Stomach (tissue), 9 donors: ENCODE results near the gene CRTAC1. TPM values are rescaled to one million over a fixed set of nuclear protein-coding genes. Genes with fewer than 3 reads are reported as not detected.
A peak's percentile ranks its signal among the peaks of the same experiment; 100 is the strongest.

Experiments
- DNase-seq, 2 donors: peaks; one replicate each; pipeline versions ENCODE4 v3.0.0 to v3.0.0-alpha.2; 2013 to 2019
- H3K27ac ChIP-seq, 5 donors: fragments of 200-600 bp in 4 of 5; sonication (generic) in 4 of 5; one replicate each; pipeline ENCODE4 v1.5.1; 2013 to 2019; ENCODE audit warnings: mild to moderate bottlenecking in 1 of 5, moderate library complexity in 1 of 5
- H3K27me3 ChIP-seq, 3 donors: fragments of 200-600 bp; sonication (generic); one replicate each; pipeline ENCODE4 v1.5.1; 2017 to 2019; ENCODE audit warnings: mixed run types in 1 of 3
- H3K36me3 ChIP-seq, 4 donors: fragments of 200-600 bp; sonication (generic); 1 replicate in 3 of 4; 2 replicates in 1 of 4; pipeline ENCODE4 v1.5.1; 2016 to 2019
- H3K4me1 ChIP-seq, 4 donors: fragments of 200-600 bp; sonication (generic); one replicate each; pipeline ENCODE4 v1.5.1; 2016 to 2019
- H3K4me3 ChIP-seq, 4 donors: fragments of 200-600 bp; sonication (generic) in 3 of 4; one replicate each; pipeline ENCODE4 v1.5.1; 2016 to 2019; ENCODE audit warnings: mild to moderate bottlenecking in 1 of 4
- H3K9me3 ChIP-seq, 4 donors: fragments of 200-600 bp; sonication (generic); one replicate each; pipeline ENCODE4 v1.5.1; 2016 to 2019
- EP300 ChIP-seq: sonication (generic); formaldehyde crosslinking; IDR thresholded peaks from one replicate; pipeline ENCODE4 v1.6.1; 2017; ENCODE audit warnings: antibody characterized with exemption
- POLR2A ChIP-seq, 4 donors: fragments of 450-650 bp; IDR thresholded peaks; one replicate each; pipeline ENCODE4 v1.6.1; 2016; ENCODE audit warnings: antibody characterized with exemption in 4 of 4, control low read depth in 2 of 4, mild to moderate bottlenecking in 1 of 4, moderate library complexity in 1 of 4
- POLR2AphosphoS5 ChIP-seq, 3 donors: sonication (generic); formaldehyde crosslinking; IDR thresholded peaks; one replicate each; pipeline ENCODE4 v1.6.1; 2016; ENCODE audit warnings: antibody characterized with exemption in 3 of 3
- WGBS, 5 donors: extraction: QIAGEN DNeasy Blood & Tissue Kit in 3 of 5; methylation state at CpG; one replicate each; pipeline versions ENCODE4 v1.1.5 to v1.1.7; 2013 to 2018; 5-methylcytosine and 5-hydroxymethylcytosine counted together
- intact Hi-C: fragments of 100-400 bp; cut with DNase I; formaldehyde crosslinking; loops from one replicate; pipeline ENCODE4 v1.15.1; 2023; ENCODE audit warnings: low total_unique reads
- polyA plus RNA-seq, 3 donors: library from polyadenylated mRNA; stranded (reverse); fragments of 200-250 nt; gene quantifications; one replicate each; pipeline ENCODE4 v1.2.3, GENCODE V29; 2013
- total RNA-seq, 5 donors: library from RNA; depleted of rRNA; stranded (reverse); fragments of >200 nt; gene quantifications; one replicate each; pipeline versions ENCODE4 v1.1.0 to v1.2.3, GENCODE V29; 2014 to 2016
- TF ChIP-seq, protein P1 (sequence below), 7 experiments: fragments of 450-650 bp in 4 of 7; fragments of 200-600 bp in 3 of 7; sonication (generic) in 3 of 7; IDR thresholded peaks; one replicate each; pipeline ENCODE4 v1.5.1; 2016 to 2019; ENCODE audit warnings: antibody characterized with exemption in 7 of 7, control low read depth in 2 of 7, mild to moderate bottlenecking in 1 of 7
- donor health status: healthy with polysubstance abuse.
- donor health status: Bipolar disorder and iron deficiency.
- donor health status: healthy.

CRTAC1 gene
- total and polyA plus RNA-seq, 8 donors, result 0.06 to 21.4 (median 0.77) TPM; not detected in 2

DNA sequence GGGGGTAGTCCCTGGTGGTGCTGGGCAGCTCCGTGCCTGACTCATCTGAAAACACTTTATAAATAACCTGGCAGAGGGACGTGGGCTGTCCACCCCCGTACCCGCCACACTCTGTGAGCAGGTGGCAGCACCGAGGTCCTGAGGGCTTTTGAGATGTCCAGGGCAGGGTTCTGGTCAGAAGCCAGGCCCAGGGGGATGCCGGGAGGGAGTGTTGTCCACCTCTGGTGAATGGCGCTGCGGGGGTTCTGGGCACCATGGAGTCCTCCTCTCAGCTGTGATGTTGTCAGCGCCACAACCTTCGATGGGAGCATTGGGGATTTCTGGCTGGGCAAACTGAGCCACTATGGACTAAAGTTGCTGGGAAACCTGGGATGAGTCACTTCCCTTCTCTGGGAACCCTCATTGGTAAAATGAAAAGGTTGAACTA lies 208.1 kb downstream of the CRTAC1 start:
- Histone ChIP-seq H3K27me3 (peaks cover 0 to 35% (median 6%) of the 10 kb centered on the region in 3 donors), H3K36me3 (no peaks in the 10 kb centered on the region), H3K4me1 (no peaks in the 10 kb centered on the region), H3K27ac (peak overlapping the region in 1 of 5 donors; percentile 9), H3K4me3 (no peak overlapping the region), H3K9me3 (no peaks in the 10 kb centered on the region)
- no peak for DNase-seq
- TF ChIP-seq POLR2AphosphoS5 (IDR thresholded peaks at IDR 0.05) (no peak), POLR2A (IDR thresholded peaks at IDR 0.05) (no peak)
- intact Hi-C loops, result no loop called here
- WGBS, 5 donors, result 59 to 83% (median 73%) methylated on average over 5 to 10 of the region's 10 CpGs

DNA sequence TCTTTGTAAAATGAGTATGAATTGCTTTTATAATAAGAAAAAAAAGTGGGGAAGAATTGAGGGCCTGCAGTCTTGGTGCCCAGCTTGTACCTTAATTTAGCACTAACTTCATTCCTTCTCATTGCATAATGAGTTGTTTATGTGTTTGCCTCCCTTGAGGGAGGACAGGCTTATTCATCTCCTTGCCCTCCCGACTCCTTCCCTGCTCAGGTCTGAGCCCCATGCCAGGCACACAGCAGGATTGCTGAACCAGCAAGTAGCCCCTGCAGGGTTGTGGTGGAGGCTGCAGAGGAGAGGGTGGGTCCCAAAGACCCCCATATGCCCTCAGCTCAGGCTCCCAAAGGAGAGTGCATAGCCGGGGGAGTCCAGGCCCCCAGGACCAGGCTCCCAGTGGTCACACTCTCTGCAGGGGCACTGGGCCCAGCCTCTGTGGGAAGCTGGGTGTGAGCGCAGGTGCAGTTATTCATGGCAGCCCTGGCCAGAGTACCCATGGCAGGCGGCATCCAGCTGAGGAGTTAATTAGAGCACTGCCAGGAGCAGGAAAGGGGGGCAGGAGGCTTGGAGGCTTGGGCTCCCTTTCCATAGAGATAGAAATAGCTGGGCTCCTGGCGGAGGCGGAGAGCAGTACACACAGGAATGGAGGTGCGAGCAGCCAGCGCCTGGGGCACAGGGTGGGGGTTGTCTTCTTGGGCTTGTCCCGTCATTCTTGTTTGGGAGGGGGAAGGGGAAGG lies 208.9 kb downstream of the CRTAC1 start:
- no peak for TF ChIP-seq POLR2AphosphoS5 (IDR thresholded peaks at IDR 0.05)
- TF ChIP-seq POLR2A (IDR thresholded peaks at IDR 0.05), result no peak
- TF ChIP-seq, protein P1, sequence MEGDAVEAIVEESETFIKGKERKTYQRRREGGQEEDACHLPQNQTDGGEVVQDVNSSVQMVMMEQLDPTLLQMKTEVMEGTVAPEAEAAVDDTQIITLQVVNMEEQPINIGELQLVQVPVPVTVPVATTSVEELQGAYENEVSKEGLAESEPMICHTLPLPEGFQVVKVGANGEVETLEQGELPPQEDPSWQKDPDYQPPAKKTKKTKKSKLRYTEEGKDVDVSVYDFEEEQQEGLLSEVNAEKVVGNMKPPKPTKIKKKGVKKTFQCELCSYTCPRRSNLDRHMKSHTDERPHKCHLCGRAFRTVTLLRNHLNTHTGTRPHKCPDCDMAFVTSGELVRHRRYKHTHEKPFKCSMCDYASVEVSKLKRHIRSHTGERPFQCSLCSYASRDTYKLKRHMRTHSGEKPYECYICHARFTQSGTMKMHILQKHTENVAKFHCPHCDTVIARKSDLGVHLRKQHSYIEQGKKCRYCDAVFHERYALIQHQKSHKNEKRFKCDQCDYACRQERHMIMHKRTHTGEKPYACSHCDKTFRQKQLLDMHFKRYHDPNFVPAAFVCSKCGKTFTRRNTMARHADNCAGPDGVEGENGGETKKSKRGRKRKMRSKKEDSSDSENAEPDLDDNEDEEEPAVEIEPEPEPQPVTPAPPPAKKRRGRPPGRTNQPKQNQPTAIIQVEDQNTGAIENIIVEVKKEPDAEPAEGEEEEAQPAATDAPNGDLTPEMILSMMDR (IDR thresholded peaks at IDR 0.05), result no peak
- no peak for TF ChIP-seq EP300
- Histone ChIP-seq H3K36me3 (no peaks in the 10 kb centered on the region), H3K9me3 (no peaks in the 10 kb centered on the region), H3K27ac (no peak overlapping the region), H3K4me3 (no peak overlapping the region), H3K4me1 (no peaks in the 10 kb centered on the region), H3K27me3 (peaks cover 0 to 42% (median 6%) of the 10 kb centered on the region in 3 donors)
- WGBS, 5 donors, result 63 to 81% (median 69%) methylated on average over 5 to 9 of the region's 9 CpGs
- no peak for DNase-seq
- intact Hi-C loops, result no loop called here

DNA sequence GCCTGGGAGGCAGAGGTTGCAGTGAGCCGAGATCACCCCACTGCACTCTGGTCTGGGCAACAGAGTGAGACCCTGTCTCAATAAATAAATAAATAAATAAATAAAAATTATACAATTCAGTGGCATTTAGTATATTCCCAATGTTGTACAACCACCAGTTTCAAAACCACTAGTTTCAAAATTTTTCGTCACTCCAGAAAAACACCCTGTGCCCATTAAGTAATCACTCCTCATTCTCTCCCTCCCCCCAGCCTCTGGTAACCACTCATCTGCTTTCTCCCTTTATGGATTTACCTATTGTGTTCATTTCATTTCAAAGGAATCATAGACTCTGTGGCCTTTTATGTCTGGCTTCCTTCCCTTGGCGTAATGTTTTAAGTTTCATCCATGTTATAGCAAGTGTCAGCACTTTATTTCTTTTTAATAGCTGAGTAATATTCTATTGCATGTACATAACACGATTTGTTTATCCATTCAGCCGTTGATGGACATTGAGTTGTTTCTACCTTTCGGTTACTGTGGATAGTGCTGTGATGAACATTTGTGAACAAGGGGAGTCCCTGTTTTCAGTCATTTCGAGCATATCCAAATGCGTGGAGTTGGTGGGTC lies 210.2 kb downstream of the CRTAC1 start:
- H3K4me1 ChIP-seq, result no peaks in the 10 kb centered on the region
- H3K27ac ChIP-seq, result no peak overlapping the region
- WGBS, 5 donors, result 86 to 90% (median 89%) methylated on average over 8 of the region's 8 CpGs
- H3K9me3 ChIP-seq, result no peaks in the 10 kb centered on the region
- TF ChIP-seq POLR2AphosphoS5 (IDR thresholded peaks at IDR 0.05), result no peak
- TF ChIP-seq, protein P1 (IDR thresholded peaks at IDR 0.05), result no peak
- TF ChIP-seq POLR2A (IDR thresholded peaks at IDR 0.05), result no peak
- no peak for TF ChIP-seq EP300
- no peak overlapping the region for H3K4me3 ChIP-seq
- DNase-seq, result no peak
- intact Hi-C loops, result no loop called here
- H3K27me3 ChIP-seq, result peaks cover 0 to 52% (median 6%) of the 10 kb centered on the region in 3 donors
- no peaks in the 10 kb centered on the region for H3K36me3 ChIP-seq

DNA sequence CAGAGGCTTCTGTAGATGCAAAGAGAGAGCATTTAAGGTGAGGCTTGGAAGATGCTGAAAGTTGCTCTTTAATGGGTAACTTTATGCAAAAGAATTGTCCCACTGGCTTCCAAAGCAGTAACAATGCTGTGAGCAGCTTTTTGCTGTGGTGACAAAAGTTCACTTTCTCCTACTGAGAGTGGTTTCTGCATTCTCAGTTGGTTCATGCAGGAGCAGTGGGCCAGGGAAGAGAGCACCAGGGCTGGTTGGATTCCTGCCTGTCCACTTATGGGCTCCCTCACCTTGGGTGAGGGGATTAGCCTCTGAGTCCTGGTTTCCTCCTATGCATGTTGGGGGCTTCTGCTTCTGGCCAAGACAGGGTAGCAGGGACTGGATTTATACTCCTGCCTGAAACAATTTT lies 211.8 kb downstream of the CRTAC1 start:
- Histone ChIP-seq H3K27ac (no peak overlapping the region), H3K4me3 (no peak overlapping the region), H3K36me3 (no peaks in the 10 kb centered on the region), H3K4me1 (no peaks in the 10 kb centered on the region), H3K27me3 (peaks cover 0 to 47% (median 6%) of the 10 kb centered on the region in 3 donors), H3K9me3 (no peaks in the 10 kb centered on the region)
- intact Hi-C loops, result no loop called here
- no peak for TF ChIP-seq POLR2A (IDR thresholded peaks at IDR 0.05)
- TF ChIP-seq, protein P1 (IDR thresholded peaks at IDR 0.05), result no peak
- DNase-seq, result no peak

DNA sequence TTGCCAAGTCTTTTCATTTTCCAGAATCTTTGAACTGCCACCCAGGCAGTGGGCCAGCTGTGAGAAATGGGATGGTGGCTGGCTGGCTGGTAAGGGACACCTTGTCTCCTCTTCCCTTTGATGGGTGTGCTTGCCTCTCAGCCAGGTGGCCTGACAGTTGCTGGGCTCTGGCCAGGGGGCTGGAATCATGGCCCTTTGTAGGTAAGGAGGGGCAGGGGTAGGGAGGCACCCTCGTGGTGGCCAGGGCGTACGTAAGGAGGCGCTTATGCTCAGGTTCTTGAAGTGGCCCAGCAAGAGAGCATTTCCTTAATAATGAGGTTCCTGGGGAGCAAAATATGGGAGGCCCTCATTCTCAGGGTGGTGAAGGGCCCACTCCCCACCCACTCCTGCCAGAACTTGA lies 213.8 kb downstream of the CRTAC1 start:
- Histone ChIP-seq H3K27me3 (peaks cover 0 to 40% (median 2%) of the 10 kb centered on the region in 3 donors), H3K9me3 (no peaks in the 10 kb centered on the region), H3K4me3 (no peak overlapping the region), H3K27ac (no peak overlapping the region), H3K36me3 (no peaks in the 10 kb centered on the region), H3K4me1 (no peaks in the 10 kb centered on the region)
- DNase-seq, result no peak
- TF ChIP-seq, protein P1 (IDR thresholded peaks at IDR 0.05), result no peak
- 76 to 92% (median 86%) methylated on average over 4 of the region's 4 CpGs for WGBS, 5 donors
- intact Hi-C loops, result no loop called here
